Mucosa of rectum (tissue), 2 donors: Measurements from ENCODE around the gene GARNL3.

Source experiments
- H3K27ac ChIP-seq, 2 donors: one replicate each; pipeline ENCODE4 v1.7.0; 2013; ENCODE audit warnings: inconsistent platforms in 2 of 2, low read depth in 2 of 2, low read length in 2 of 2
- H3K27me3 ChIP-seq, 2 donors: one replicate each; pipeline ENCODE4 v1.7.0; 2013; ENCODE audit warnings: low read length in 2 of 2; ENCODE audit not compliant: control insufficient read depth in 2 of 2, insufficient read depth in 2 of 2
- H3K36me3 ChIP-seq, 2 donors: one replicate each; pipeline ENCODE4 v1.7.0; 2013; ENCODE audit warnings: low read length in 2 of 2; ENCODE audit not compliant: control insufficient read depth in 2 of 2, insufficient read depth in 2 of 2
- H3K4me1 ChIP-seq, 2 donors: one replicate each; pipeline ENCODE4 v1.7.0; 2013; ENCODE audit warnings: low read length in 2 of 2, mild to moderate bottlenecking in 1 of 2; ENCODE audit not compliant: control insufficient read depth in 2 of 2, insufficient read depth in 2 of 2
- H3K4me3 ChIP-seq, 2 donors: one replicate each; pipeline ENCODE4 v1.7.0; 2013; ENCODE audit warnings: low read length in 2 of 2
- H3K9ac ChIP-seq, 2 donors: one replicate each; pipeline ENCODE4 v1.7.0; 2013; ENCODE audit warnings: low read length in 2 of 2, low read depth in 1 of 2, mild to moderate bottlenecking in 1 of 2
- H3K9me3 ChIP-seq, 2 donors: one replicate each; pipeline ENCODE4 v1.7.0; 2013; ENCODE audit warnings: low read length in 2 of 2; ENCODE audit not compliant: control insufficient read depth in 2 of 2
- donor health status: healthy.
- donor health status: Normal muscosa, but diverticular disease.

GARNL3 gene

DNA sequence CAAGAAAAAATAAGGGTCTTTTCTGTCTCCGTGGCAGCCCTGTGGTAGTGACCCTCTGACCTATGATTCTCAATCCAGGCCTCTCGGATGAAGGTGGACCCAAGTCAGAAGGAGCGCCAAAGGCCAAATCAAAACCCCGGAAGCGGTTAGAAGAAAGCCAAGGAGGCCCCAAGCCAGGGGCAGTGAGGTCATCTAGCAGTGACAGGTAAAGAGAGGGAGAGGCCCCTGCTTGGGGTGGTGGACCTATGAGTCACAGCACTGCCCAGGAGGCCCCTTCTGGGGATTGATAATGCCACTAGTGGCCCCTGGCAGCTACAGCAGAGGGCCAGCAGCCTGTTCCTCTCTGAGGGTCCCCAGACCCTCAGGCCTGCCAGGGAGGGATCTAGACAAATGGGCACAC is 126.0 kb downstream of the GARNL3 start:
- Histone ChIP-seq H3K36me3 (no peaks in the 10 kb centered on the region), H3K27me3 (no peaks in the 10 kb centered on the region), H3K27ac (peak overlapping the region in 1 of 2 donors; percentile 81), H3K4me3 (no peak overlapping the region), H3K4me1 (peaks cover 18 to 24% of the 10 kb centered on the region in 2 donors), H3K9ac (peak overlapping the region in 1 of 2 donors; percentile 6), H3K9me3 (no peaks in the 10 kb centered on the region)

DNA sequence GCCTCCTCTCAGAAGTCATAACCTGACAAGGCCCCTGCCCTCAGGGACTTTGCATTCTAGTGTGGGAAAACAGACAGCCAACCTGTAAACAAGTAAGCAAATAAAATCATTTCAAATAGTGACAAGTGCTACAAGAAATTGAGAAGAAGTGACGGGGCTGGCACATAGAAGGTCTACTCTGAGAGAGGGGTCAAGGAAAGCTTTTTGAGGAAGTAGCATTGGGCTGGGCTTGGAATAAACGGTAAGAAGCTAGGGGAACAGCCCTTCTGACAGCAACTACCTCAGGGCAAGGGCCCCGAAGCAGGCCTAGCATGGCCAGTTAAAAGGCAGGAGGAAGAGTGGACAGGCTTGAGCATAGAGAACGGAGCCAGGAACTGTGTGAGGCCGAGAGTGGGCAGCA is 127.6 kb downstream of the GARNL3 start:
- H3K4me1 ChIP-seq: peaks cover 25 to 30% of the 10 kb centered on the region in 2 donors
- no peak overlapping the region for H3K27ac ChIP-seq
- no peak overlapping the region for H3K4me3 ChIP-seq
- no peak overlapping the region for H3K9ac ChIP-seq
- no peaks in the 10 kb centered on the region for H3K27me3 ChIP-seq
- H3K36me3 ChIP-seq: no peaks in the 10 kb centered on the region
- H3K9me3 ChIP-seq: no peaks in the 10 kb centered on the region

DNA sequence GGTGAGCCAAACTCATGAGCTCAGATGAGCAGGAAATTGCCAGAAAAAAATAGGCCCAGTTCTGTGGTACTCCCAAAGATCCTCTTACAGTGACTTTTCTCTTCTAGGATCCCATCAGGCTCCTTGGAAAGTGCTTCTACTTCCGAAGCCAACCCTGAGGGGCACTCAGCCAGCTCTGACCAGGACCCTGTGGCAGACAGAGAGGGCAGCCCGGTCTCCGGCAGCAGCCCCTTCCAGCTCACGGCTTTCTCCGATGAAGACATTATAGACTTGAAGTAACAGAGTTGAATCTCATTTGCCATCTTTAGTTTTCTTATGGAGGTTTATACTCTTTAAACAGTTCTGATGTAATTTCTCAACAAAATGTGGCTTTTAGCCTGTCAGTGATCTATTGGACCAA is 128.4 kb downstream of the GARNL3 start:
- H3K4me3 ChIP-seq: no peak overlapping the region
- peaks cover 23 to 28% of the 10 kb centered on the region in 2 donors for H3K4me1 ChIP-seq
- no peaks in the 10 kb centered on the region for H3K36me3 ChIP-seq
- no peaks in the 10 kb centered on the region for H3K27me3 ChIP-seq
- H3K27ac ChIP-seq: no peak overlapping the region
- no peak overlapping the region for H3K9ac ChIP-seq
- no peaks in the 10 kb centered on the region for H3K9me3 ChIP-seq

DNA sequence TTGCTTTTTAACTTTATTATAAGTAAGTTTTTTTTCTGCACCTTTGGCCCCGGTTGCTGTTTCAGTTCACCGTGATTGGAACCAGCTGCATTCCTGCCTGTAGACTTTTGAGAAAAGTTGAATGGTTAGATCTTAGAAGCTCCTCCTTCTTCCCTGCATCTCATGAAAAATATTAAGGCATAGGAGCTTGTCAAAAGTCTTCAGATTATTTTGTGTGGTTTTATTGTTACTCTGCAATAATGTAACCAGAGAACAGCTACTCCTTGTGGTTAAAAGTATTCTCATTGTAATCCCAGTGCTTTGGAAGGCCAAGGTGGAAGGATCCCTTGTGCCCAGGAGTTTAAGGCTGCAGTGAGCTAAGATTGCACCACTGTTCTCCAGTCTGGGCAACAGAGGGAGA is 129.1 kb downstream of the GARNL3 start:
- Histone ChIP-seq H3K9me3 (no peaks in the 10 kb centered on the region), H3K36me3 (no peaks in the 10 kb centered on the region), H3K4me1 (peaks cover 26 to 28% of the 10 kb centered on the region in 2 donors), H3K27ac (no peak overlapping the region), H3K27me3 (no peaks in the 10 kb centered on the region), H3K4me3 (no peak overlapping the region), H3K9ac (no peak overlapping the region)

DNA sequence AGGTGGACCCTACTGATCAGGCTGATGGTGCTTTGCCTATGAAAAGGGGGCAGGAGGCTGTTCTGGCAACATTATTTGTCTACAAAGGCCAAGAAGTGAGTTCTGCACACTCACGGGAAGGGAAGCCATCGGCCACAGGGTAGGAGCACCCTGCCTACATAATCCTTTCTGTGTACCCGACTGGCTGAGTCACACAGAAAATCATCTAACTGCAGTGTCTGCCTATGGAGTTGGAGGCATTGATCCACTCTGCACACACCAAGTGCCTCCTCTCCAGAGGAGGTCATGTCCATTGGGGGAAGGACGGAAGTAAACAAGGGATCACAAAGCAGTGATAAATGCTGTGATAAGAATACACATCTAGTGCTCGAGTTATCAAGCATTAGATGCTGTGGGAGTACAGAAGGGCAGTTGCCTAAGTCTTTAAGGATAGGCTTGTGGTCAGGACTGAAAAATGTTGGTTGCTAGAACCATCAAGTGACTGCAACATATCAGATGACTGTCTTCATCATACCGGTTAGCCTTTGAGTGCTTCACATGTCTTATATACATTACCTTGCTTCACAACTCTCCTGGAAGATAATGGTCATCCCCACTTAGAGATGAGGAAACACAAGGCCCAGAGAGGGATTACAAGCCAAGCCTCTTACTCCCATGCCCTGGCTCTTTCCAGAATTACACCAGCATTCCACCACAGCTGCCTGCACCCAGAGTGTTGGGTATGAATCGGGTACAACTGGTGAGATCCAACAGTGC is 131.1 kb downstream of the GARNL3 start:
- Histone ChIP-seq H3K27me3 (no peaks in the 10 kb centered on the region), H3K4me3 (peak overlapping the region; percentile 79), H3K9me3 (no peaks in the 10 kb centered on the region), H3K4me1 (peaks cover 16% of the 10 kb centered on the region in 2 donors), H3K36me3 (no peaks in the 10 kb centered on the region), H3K27ac (peak overlapping the region in 1 of 2 donors; percentile 45), H3K9ac (peak overlapping the region; percentile 66 to 69)

DNA sequence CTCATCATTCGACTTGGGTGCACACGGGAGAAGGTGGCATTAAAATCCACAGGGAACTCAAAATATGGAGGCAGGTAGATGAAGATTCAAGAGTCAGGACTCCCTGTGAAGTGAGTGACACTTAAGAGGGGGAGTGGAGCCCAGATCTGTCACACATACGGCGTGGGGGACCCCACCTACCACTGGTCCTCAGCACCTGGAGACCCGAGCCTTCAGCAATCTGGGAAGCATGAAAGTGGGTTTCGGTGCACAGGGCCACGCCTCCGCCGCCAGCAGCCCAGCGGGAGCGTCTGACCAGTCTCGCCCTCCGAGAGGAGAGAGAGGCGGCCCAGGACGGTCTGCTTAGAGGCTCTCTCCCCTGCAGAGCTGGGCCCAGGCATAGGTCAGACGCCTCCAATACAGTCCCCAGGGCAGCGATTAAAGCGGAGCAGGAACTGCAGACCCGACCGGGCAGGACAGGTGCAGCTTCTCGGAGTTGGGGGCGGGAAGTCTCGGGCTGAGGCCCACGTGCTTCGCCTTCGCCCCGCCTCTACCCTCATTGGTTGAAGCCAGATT is 131.8 kb downstream of the GARNL3 start:
- peaks cover 0 to 3% of the 10 kb centered on the region in 2 donors for H3K36me3 ChIP-seq
- H3K4me1 ChIP-seq: peaks cover 14 to 15% of the 10 kb centered on the region in 2 donors
- no peaks in the 10 kb centered on the region for H3K9me3 ChIP-seq
- H3K27me3 ChIP-seq: no peaks in the 10 kb centered on the region
- peak overlapping the region; percentile 66 to 69 for H3K9ac ChIP-seq
- H3K27ac ChIP-seq: peak overlapping the region; percentile 14 to 45
- H3K4me3 ChIP-seq: peak overlapping the region; percentile 79

DNA sequence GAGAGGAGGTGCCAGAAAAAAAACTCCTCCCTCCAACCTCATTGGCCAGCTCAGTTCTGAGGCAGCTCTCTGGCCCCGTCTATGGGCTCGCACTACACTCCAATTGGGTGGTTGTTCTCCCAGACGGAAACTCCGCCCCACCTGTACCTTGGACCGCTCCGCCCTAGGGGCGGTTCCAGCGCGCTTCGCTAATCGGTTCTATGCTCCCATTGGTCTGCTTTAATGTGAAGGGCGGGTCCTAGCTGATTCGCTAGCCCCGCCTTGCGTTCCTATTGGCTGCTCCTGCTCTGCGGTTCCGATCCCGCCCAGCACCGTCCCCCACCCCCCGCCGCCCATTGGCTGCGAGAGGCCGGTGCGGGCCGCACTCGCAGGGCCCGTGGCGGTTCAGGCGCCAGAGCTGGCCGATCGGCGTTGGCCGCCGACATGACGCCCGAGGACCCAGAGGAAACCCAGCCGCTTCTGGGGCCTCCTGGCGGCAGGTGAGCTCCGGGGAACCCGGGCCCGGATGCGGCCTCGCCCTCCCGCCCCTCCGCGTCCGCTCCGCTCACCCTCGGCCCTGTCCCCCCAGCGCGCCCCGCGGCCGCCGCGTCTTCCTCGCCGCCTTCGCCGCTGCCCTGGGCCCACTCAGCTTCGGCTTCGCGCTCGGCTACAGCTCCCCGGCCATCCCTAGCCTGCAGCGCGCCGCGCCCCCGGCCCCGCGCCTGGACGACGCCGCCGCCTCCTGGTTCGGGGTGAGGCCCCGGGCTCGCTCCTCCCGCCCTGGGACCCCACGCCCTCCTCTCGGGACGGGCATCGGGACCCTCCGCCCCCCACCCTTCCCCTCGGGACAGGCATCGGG is 132.5 kb downstream of the GARNL3 start, which contains the start of gene SLC2A8:
SLC2A8 (plus strand) TSS at position 362 of the 838 bp plus-strand sequence; CDS start at position 424, 62 bp downstream.
- H3K4me1 ChIP-seq: peaks cover 14 to 15% of the 10 kb centered on the region in 2 donors
- peak within 1 kb of the TSS; percentile 66 to 86 for H3K9ac ChIP-seq
- H3K27me3 ChIP-seq: no peaks in the 10 kb centered on the region
- no peaks in the 10 kb centered on the region for H3K9me3 ChIP-seq
- peak within 1 kb of the TSS; percentile 79 for H3K4me3 ChIP-seq
- peaks cover 0 to 8% of the 10 kb centered on the region in 2 donors for H3K36me3 ChIP-seq
- peak within 1 kb of the TSS; percentile 84 to 91 for H3K27ac ChIP-seq

DNA sequence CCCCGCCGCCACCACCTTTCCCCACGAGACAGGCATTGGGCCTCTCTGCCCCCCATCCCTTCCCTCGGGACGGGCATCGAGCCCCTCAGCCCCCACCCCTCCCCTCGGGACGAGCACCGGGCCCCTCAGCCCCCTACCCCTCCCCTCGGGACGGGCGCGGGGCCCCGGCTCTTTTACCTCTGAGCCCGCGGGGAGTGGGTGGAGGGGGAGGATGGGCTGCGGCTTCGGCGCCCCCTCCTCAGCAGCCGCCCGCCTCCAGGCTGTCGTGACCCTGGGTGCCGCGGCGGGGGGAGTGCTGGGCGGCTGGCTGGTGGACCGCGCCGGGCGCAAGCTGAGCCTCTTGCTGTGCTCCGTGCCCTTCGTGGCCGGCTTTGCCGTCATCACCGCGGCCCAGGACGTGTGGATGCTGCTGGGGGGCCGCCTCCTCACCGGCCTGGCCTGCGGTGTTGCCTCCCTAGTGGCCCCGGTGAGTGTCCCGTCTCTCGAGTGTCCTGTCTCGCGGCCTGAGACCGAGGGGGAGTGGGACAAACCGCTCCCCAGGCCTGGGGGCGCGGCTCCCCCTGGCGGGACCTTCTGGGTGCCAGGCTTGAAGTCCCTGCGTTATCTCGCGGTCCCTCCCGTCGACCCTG is 133.2 kb downstream of the GARNL3 start:
- Histone ChIP-seq H3K27ac (peak overlapping the region; percentile 84 to 91), H3K9ac (peak overlapping the region; percentile 52 to 86), H3K4me3 (peak overlapping the region; percentile 53 to 76), H3K27me3 (no peaks in the 10 kb centered on the region), H3K9me3 (no peaks in the 10 kb centered on the region), H3K4me1 (peaks cover 14 to 15% of the 10 kb centered on the region in 2 donors), H3K36me3 (peaks cover 0 to 11% of the 10 kb centered on the region in 2 donors)

DNA sequence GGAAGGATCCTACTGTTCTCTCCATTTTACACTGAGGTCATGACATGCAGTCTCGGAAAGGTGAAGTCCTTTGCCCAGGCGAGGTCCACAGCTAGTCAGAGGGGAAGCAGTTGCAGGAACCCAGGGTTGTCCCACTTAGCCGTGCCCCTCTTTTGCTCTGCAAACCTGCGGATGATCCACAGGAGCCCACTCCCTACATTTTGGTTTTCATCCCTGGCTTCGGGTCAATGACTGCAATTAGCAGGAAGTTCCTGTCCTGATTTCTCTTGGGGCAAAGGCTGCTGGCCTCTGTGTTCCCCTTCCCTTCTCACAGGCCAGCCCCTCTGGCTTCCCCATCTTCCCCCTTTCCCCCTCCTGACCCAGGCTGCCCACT is 133.7 kb downstream of the GARNL3 start:
- H3K9ac ChIP-seq: peak overlapping the region; percentile 52 to 86
- H3K4me1 ChIP-seq: peaks cover 14 to 15% of the 10 kb centered on the region in 2 donors
- H3K36me3 ChIP-seq: peaks cover 0 to 11% of the 10 kb centered on the region in 2 donors
- peak overlapping the region; percentile 53 to 76 for H3K4me3 ChIP-seq
- H3K9me3 ChIP-seq: no peaks in the 10 kb centered on the region
- H3K27me3 ChIP-seq: no peaks in the 10 kb centered on the region
- no peak overlapping the region for H3K27ac ChIP-seq
